GM19467 (cell line): Measurements from ENCODE around the gene CD59.
"Not testable (repeated sequence)": the region's sequence is repeated elsewhere in the genome, so short reads cannot be mapped to it uniquely, and the experiment has no call there.

Experiments used
- ATAC-seq: cut with Tn5 transposase; IDR thresholded peaks from one replicate; pipeline ENCODE4 v1.9.1; 2021; ENCODE audit warnings: mild to moderate bottlenecking, moderate library complexity; ENCODE audit not compliant: unreplicated experiment

Gene CD59

GRCh38 chr11:33716243-33716642 lies 20.0 kb downstream of the CD59 start:
- no peak for ATAC-seq

DNA sequence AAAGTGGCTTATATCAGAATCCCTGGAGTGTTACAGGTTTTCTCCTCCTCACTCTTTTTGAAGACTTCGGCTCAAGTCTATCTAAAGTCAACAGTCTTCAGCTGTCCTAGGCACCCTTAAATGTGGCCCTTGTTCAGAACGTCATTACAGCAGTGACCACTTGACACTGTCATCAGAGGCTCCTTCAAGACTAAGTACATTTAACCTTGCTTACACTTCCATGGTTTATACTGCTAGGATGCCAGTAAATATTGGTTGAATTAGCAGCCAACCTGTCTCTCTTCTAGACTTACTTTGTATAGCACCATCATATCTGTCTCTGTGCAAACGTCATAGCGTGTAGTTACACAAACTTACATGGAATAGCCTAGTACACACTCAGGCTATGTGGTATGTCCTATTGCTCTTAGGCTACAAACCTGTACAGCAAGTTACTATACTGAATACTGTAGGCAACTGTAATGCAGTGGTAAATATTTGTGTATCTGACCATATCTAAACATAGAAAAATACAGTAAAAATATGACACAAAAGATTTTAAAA lies 22.3 kb downstream of the CD59 start:
- no peak for ATAC-seq

GRCh38 chr11:33713151-33713855 lies 22.9 kb downstream of the CD59 start:
- ATAC-seq, result no peak

GRCh38 chr11:33712436-33712835 lies 23.8 kb downstream of the CD59 start:
- no peak for ATAC-seq

GRCh38 chr11:33709466-33709865 lies 26.8 kb downstream of the CD59 start:
- ATAC-seq, result no peak

DNA sequence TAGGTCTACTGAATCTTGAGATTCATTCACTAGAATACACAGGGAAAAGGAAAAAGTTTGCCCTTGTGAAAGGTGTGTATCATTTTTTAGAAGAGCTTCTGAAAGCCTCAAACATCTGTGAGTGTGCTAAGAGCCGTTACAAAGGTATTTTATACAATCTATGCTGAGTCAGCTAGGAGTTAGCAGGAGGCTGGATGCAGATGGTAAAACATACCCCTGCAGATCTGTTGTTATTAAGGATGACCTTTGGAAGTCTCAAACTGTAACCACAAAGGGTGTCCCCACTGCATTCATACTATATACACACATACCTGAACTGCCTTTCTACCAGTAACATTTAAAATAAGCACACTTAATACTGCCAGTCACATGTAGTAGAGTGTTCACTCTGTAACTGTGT lies 27.2 kb downstream of the CD59 start:
- ATAC-seq, result no peak

GRCh38 chr11:33707831-33708230 lies 28.4 kb downstream of the CD59 start:
- not testable (repeated sequence) for ATAC-seq

- no peak for ATAC-seq
These were observed 29.3 kb downstream of the CD59 start for GRCh38 chr11:33706966-33707365.

DNA sequence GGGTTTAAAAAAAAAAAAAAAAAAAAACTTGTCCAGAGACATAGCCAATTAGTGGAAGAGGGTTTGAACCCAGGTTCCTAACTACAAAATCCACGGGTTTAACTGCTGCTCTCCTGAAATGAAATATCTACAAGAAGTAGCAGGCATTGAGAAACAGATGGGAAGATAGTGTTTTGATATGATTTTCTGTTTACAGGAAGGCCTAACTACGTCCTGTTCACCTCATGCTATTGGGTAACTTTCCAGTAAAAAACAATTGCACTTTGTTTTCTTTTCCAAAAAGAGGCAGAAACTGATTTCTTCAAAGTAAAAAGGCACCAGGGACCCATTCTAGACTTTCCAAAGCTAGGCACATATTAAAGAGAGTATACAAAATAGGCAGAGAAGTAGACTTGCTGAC lies 29.7 kb downstream of the CD59 start:
- no peak for ATAC-seq

DNA sequence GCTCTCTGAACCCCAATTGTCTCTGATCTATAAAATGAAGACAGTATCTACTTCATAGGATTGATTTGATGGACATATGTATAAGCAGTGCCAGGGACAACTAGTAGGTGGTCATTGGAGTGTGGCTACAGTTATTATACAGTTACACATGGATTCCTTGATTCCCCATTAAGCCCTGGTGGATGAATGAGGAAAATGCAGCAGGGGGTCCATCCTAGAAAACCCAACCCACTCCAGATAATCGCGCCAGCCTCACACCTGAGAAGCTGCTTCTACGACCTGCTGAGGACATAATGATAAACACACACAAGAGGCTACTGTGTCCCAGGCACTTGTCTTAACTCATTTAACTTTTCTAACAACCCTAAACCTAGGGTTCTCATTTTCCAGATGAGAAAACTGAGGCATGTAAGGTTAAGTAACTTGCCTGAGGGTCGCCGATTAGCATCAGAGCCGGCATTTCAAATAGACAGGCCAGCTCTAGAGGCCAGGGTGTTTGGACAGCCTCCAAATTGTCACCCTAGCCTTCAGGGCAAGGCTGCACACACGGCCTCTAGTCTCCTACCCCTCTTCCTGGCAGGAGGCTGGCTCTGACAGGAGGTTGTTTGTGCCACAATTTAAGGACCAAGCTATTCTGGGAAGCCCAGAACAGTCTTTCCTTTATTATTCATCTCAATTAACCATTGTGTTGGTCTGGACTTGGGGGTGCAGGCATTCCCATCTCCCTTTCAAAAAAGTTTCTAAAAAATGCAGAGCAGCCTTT lies 31.8 kb downstream of the CD59 start:
- no peak for ATAC-seq

DNA sequence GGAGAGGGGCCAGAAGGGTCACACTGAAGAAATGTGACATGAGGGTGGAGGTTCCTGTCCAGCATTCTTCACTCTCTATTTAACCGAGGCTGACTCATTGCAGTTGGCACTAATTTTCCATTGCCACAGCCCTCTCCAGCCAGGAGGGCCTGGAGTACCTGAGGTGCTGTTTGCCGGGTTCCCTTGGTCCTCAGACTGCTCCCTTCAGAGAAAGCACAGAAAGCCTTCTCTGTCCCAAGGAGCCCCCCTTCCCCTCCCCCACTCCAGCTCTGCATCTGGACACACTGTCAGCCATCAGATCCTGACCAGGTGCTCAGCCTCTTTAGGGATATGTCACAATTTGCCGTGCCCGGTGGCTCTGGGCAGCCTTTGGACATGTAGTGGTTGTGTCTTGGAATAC lies 32.4 kb downstream of the CD59 start:
- ATAC-seq, result no peak

DNA sequence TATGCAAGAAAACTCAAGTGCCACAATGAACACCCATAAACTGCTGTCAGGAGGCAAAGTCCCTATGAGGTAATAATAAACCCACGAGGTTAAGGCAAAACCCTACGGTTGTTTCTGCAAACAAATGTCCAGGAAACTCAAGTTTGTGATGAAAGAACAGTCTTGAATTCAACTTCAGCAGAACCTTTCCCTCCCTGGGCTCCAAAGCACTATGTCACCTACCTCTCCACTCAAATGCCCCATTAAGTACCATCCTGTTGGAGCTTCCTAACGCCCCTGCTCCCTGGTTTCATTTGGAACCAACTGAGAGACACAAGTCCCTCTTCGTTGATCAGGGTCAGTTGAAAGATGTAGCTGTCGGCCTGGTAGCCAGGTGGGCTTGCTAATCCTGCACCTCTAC lies 33.0 kb downstream of the CD59 start:
- no peak for ATAC-seq

GRCh38 chr11:33701302-33702230 lies 34.7 kb downstream of the CD59 start:
- peak; percentile 1 for ATAC-seq

DNA sequence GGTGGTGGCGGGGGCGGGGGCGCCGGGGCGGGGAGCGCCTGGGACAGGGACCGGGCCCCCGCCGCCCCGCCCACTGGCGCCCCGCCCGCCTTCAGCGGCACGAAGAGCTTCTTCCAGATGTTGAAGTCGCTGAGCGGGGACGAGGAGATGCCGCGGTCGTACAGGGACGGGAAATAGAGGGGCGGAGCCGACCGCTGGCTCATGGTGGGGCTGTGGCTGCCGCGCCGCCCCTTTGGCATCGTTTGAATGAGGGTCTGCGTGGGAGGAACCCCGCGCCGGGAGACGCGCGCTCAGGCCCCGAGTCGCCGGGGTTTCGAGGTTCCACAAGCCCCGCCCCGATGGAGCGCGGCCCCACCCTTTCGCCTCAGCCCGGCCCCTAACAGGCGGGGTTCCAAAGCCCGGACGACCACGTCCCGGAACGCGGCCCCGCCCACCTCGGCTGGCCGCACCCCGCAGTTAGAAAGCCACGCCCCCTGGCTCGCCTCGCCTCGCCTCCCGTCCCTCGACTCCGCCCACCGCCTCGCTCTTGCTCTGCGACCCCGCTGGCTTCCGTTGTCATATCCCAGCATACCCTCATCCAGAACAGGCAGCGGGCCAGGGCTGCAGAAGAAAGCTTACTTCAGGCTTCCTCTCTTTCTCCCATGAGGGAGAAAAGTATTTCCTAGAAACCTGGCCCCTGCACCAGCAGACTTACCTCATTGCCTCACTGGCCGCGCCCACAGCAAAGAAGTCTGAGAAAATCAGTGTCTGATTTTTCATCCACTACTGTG lies 35.5 kb downstream of the CD59 start, which contains the start of gene C11orf91:
Gene C11orf91 (minus strand): TSS at position 325 of the 770 bp plus-strand sequence. CDS start 86 bp downstream, at position 239.
- ATAC-seq, result peak; percentile 91

DNA sequence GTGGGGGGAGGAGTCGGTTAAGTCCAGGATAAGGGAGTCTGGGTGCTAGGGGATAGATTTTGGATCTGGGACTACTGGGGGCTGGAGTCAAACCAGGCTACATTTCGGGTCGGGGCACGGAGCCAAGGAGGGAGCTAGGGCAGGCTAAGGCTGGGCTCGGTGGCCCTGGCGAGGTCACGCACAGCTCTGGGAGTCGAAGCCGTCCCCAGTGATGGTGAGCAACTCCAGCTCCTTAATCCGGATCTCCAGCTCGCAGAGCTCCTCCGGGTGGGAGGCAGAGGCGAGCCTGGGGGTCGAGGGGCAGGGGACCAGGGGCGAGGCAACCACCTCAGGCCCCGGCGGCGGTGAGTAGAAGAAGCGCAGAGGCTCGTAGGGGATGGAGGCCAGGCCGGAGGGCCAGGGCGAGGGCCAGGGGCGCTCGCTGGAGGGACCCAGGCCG lies 36.1 kb downstream of the CD59 start:
- ATAC-seq, result no peak

GRCh38 chr11:33699515-33700062 lies 36.6 kb downstream of the CD59 start:
- no peak for ATAC-seq

GRCh38 chr11:33698921-33699320 lies 37.3 kb downstream of the CD59 start:
- no peak for ATAC-seq

GRCh38 chr11:33697997-33698396 lies 38.2 kb downstream of the CD59 start:
- ATAC-seq, result no peak

- no peak for ATAC-seq
These were observed 39.1 kb downstream of the CD59 start for GRCh38 chr11:33696931-33697638.
